ENCODE measurements around the gene REELD1. TPM values are rescaled to one million over a fixed set of nuclear protein-coding genes. Genes with fewer than 3 reads are reported as not detected.
A peak's percentile ranks its signal among the peaks of the same experiment; 100 is the strongest.

Gene REELD1
- under 1 TPM in 1 of 2 donors, not detected in 1; 0.28 TPM for total RNA-seq
- long read RNA-seq, donor 1, result 0 reads
- long read RNA-seq, donor 2, result 0 reads

GRCh38 chr4:146214238-146214637 lies at the start of gene REELD1:
Gene REELD1, plus strand, starts transcription at chr4:146214538. Its CDS starts 2,415 bp downstream, at chr4:146216953.
- intact Hi-C loops (cut with DNase I), result no loop called here

GRCh38 chr4:146165221-146165620 lies 49.1 kb upstream of the REELD1 start:
- DNase-seq (ENCODE audit: low spot score), result no peak
- intact Hi-C loops (cut with DNase I), result no loop called here

More at GRCh38 chr4:146214238-146214637, at the start of gene REELD1:
- DNase-seq (ENCODE audit: low spot score), result no peak

- no peak for DNase-seq (ENCODE audit: low spot score)
- intact Hi-C loops (cut with DNase I), result no loop called here
Observed at GRCh38 chr4:146165840-146166239, 48.5 kb upstream of the REELD1 start.

GRCh38 chr4:146170149-146170548 lies 44.2 kb upstream of the REELD1 start:
- intact Hi-C loops (cut with DNase I), result no loop called here

GRCh38 chr4:146175541-146176453 lies 38.5 kb upstream of the REELD1 start, which contains the start of gene LSM6:
Gene LSM6, plus strand, starts transcription at chr4:146175718. Its CDS starts 7,204 bp downstream, at chr4:146182922.
- DNase-seq (ENCODE audit: low spot score), result peak; percentile 96
- intact Hi-C loops (cut with DNase I), result no loop called here

More at GRCh38 chr4:146170149-146170548, 44.2 kb upstream of the REELD1 start:
- DNase-seq (ENCODE audit: low spot score), result no peak

- intact Hi-C loops (cut with DNase I), result no loop called here
Observed at GRCh38 chr4:146176891-146177290, 37.4 kb upstream of the REELD1 start.

GRCh38 chr4:146178126-146178525 lies 36.2 kb upstream of the REELD1 start:
- intact Hi-C loops (cut with DNase I), result no loop called here
- DNase-seq (ENCODE audit: low spot score), result no peak

More at GRCh38 chr4:146176891-146177290, 37.4 kb upstream of the REELD1 start:
- no peak for DNase-seq (ENCODE audit: low spot score)

GRCh38 chr4:146179784-146180370 lies 34.5 kb upstream of the REELD1 start:
- DNase-seq (ENCODE audit: low spot score), result no peak
- intact Hi-C loops (cut with DNase I), result no loop called here

- no peak for DNase-seq (ENCODE audit: low spot score)
- intact Hi-C loops (cut with DNase I), result no loop called here
Observed at GRCh38 chr4:146182443-146182842, 31.9 kb upstream of the REELD1 start.

GRCh38 chr4:146183209-146183608 lies 31.1 kb upstream of the REELD1 start:
- DNase-seq (ENCODE audit: low spot score), result no peak
- intact Hi-C loops (cut with DNase I), result no loop called here

GRCh38 chr4:146186041-146186440 lies 28.3 kb upstream of the REELD1 start:
- no peak for DNase-seq (ENCODE audit: low spot score)
- intact Hi-C loops (cut with DNase I), result no loop called here

GRCh38 chr4:146186596-146186995 lies 27.7 kb upstream of the REELD1 start:
- no peak for DNase-seq (ENCODE audit: low spot score)
- intact Hi-C loops (cut with DNase I), result no loop called here

GRCh38 chr4:146190456-146190855 lies 23.9 kb upstream of the REELD1 start:
- no peak for DNase-seq (ENCODE audit: low spot score)
- intact Hi-C loops (cut with DNase I), result no loop called here

GRCh38 chr4:146191766-146192458 lies 22.4 kb upstream of the REELD1 start:
- intact Hi-C loops (cut with DNase I), result no loop called here
- no peak for DNase-seq (ENCODE audit: low spot score)

- intact Hi-C loops (cut with DNase I), result no loop called here
- DNase-seq (ENCODE audit: low spot score), result no peak
Observed at GRCh38 chr4:146193628-146194027, 20.7 kb upstream of the REELD1 start.

- intact Hi-C loops (cut with DNase I), result no loop called here
- no peak for DNase-seq (ENCODE audit: low spot score)
Observed at GRCh38 chr4:146194212-146194611, 20.1 kb upstream of the REELD1 start.

GRCh38 chr4:146202665-146203064 lies 11.7 kb upstream of the REELD1 start:
- intact Hi-C loops (cut with DNase I), result no loop called here
- no peak for DNase-seq (ENCODE audit: low spot score)

- intact Hi-C loops (cut with DNase I), result no loop called here
Observed at GRCh38 chr4:146207410-146207809, 6.9 kb upstream of the REELD1 start.

GRCh38 chr4:146210890-146211289 lies 3.4 kb upstream of the REELD1 start:
- intact Hi-C loops (cut with DNase I), result no loop called here
- DNase-seq (ENCODE audit: low spot score), result no peak

More at GRCh38 chr4:146207410-146207809, 6.9 kb upstream of the REELD1 start:
- no peak for DNase-seq (ENCODE audit: low spot score)

- peak; percentile 61 for DNase-seq (ENCODE audit: low spot score)
- intact Hi-C loops (cut with DNase I), result no loop called here
Observed at GRCh38 chr4:146211440-146211839, 2.9 kb upstream of the REELD1 start.

Measured in posterior vena cava (tissue), 2 donors.